Left colon (tissue), 2 donors: ENCODE data around the gene GABRG1. TPM values are rescaled to one million over a fixed set of nuclear protein-coding genes. Genes with fewer than 3 reads are reported as not detected.

Source experiments
- ATAC-seq: fragments of 200-7000 bp; cut with Tn5 transposase; one replicate; pipeline ENCODE4 v1.9.1; 2020; ENCODE audit warnings: mild to moderate bottlenecking, moderate library complexity
- DNase-seq, 2 donors: peaks; one replicate each; pipeline ENCODE4 v3.0.0-alpha.2; 2020
- intact Hi-C, 2 donors: fragments of 100-400 bp; cut with DNase I in 1 of 2; cut with micrococcal nuclease in 1 of 2; formaldehyde crosslinking; loops; one replicate each; pipeline versions ENCODE4 v1.11.2 to v1.14.0; 2022; cut with DNase I, micrococcal nuclease
- long read RNA-seq: library from polyadenylated mRNA; unstranded; transcript quantifications from one replicate; pipeline ENCODE4 v2.0.0, GENCODE V29; 2021
- total RNA-seq, 2 donors: library from RNA; stranded (reverse); fragmentation: NEBNext Ultra II Directional; extraction: Animal tissue kit (Norgen Biotek cat#: 25700); gene quantifications; one replicate each; pipeline ENCODE4 v1.2.1, GENCODE V29; 2021
- donor health status: DM: no; HTN: no; CAD: no.
- donor health status: DM: yes; HTN: yes; CAD: no.

GABRG1 gene
- under 1 TPM in 1 of 2 donors, not detected in 1; 0.03 TPM for total RNA-seq
- long read RNA-seq: 0 reads

DNA sequence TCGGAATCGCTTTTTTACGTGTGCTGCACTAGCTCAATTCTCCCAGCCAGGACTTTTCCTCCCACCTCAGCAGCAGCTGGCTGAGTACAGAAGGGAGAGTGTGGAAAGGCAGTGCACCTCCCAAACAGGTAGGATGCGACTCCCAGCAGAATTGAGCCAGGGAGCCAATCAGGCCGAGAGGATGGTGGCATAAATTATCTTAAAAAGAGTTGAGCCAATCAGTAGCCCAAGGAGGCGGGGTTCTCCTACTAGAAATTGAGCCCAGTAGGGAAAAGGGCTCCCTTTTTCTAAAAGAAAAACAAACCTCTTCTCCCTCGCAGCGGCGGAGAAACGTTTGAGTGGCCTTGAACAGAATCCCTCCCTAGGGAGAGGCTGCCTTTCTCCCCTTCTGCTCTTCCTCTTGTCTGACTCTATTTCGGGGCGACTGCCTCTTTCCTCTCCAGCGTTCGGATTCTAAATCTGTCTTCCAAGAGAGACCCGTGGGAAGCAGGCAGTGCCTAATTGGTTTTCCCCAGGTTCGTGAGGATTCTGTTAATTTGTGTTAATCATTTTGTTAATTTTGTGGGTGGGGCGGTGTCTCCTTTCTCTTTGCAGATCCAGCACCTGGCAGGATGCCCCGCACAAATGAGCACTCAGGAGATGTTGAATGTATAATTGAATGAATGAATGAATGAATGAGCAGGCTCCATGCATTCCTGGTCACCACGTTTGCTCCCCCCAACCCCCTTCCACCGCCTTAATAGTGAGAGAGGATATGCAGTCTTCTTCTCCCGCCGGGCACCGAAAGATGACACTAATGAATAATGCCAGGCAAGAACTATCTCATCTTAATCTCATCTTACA lies at the start of gene GABRG1:
TSS of gene GABRG1 (minus strand) at position 142 of the 843 bp plus-strand sequence. CDS start at position 1, 141 bp downstream.
- intact Hi-C loops: no loop called here
- ATAC-seq (no peak), DNase-seq (no peak)

DNA sequence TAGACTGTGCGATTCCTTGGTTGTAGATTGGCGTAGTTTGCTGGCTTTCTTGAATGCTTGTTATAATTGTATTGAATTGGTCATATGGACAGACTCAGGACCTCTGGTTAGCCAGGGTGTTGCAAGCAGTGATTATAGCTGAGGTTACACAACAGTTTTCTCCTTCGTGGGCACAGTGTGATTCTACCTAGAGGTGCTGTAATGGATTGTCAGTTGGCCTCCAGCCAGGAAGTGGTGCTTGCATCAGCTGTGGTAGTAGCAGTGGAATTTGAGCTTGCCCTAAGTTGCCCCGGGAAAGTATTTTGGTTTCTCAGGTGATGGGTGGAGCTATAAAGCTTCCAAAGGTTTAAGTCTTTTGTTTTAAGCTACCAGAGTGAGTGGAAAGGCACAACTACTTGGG lies 23.1 kb upstream of the GABRG1 start:
- DNase-seq: no peak
- intact Hi-C loops: no loop called here
- no peak for ATAC-seq

DNA sequence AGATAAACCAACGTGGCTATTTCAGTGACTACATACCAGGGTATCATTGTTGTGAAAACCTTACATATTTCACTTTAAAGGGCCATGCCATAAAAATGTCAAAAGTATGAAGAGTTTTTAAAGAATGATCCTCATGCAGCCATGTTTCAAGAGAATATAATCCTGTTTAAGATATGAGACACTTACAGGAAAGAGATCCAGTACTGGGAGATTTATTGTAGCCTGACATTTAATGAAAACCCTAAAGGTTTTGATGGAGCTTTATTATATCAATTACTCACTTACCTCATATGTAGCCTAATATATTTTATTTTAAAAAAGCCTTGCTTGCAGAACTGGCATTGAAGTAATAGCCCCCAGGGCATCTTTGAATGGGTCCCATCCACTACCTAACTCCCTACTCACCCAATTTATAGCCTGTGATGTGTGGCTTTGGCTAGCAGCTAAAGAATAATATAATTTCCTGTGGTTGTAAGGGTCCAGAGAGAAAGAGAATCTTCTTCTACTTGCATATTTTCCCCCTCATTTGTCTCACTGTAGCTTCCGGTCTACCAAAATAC lies 7.7 kb upstream of the GABRG1 start:
- intact Hi-C loops: no loop called here
- DNase-seq: no peak
- ATAC-seq: no peak

DNA sequence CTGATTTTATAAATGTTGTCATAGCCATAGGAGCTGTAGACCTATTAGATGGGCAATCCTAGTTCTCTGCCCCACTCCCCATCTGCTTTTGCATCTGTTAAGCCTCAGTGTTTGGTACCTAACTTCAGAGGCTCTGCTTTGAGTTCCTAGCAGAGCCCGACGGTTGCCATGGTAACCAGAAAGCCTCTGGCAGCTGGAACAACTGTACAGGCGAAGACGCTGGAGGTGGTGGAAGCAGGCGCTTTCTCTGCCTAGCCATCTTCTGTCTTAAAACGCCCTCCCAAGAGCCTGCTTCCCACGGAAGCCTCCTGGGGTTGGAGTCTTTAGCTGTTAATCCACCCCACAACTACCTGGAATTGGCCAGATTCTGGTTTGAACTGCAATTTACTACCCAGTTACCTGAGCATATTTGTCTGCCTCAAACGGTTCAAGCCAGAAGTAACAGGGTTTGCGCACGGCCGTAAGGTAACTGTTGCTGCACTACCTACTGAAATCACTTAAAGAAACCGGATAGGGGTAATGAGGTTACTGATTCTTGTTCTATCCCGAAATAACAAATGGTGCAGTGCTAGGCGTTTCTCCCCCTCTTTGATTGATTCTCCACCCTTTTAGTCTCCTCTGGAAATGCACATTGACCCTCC lies 1.0 kb upstream of the GABRG1 start:
- DNase-seq (no peak), ATAC-seq (no peak)
- intact Hi-C loops: no loop called here

DNA sequence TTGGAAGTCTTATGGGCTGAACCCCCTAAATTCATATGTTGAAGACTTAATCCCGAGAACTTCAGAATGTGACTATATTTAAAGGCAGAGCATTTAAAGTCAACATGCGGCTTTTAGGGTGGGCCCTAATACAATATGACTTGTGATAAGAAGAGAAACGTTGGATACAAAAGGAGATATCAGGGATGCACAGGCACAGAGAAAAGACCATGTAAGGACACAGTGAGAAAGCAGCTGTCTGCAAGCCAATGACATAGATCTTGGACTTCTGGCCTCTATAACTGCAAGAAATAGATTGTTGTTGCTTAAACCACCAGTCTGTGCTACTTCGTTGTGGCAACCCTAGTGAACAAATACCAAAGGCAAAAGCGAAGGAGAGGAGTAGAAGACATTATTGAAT lies 42.2 kb downstream of the GABRG1 start:
- ATAC-seq (no peak), DNase-seq (no peak)
- intact Hi-C loops: no loop called here

DNA sequence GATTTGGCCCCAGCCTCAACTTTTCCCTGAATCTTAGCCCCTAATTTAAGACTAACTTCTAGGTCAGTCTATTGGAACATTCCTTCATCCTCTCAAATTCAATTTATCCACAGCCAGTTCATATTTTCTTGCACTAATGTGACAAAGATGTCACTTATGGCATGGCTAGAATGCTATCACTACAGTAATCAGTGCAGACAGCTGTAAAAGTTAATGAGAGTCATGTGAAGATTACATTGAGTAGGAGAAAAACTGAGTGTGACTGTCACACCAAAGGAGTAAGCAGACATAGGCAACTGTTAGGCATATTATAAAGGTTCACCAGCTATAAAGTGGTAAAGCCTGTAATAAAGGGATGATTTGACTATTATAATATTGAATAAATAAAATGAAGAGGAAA lies 42.6 kb downstream of the GABRG1 start:
- ATAC-seq (no peak), DNase-seq (no peak)
- intact Hi-C loops: no loop called here

DNA sequence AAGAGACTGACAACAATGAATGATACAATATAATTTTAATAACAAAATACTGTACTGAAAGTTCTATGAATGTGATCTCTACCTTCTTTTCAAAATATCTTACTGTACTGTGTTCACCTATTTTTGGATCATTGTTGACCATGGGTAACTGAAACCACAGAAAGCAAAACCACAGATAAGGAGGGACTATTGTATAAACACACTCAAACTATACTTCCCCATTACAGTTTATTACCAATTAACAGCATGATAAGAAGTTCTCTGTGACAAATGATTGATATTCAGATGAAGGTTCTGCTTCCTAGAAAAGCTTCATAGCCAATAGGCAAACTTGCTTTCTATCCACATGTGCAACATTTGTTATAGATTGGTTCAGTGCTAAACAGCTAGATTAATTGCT lies 50.1 kb downstream of the GABRG1 start:
- ATAC-seq (no peak), DNase-seq (no peak)
- intact Hi-C loops: no loop called here

DNA sequence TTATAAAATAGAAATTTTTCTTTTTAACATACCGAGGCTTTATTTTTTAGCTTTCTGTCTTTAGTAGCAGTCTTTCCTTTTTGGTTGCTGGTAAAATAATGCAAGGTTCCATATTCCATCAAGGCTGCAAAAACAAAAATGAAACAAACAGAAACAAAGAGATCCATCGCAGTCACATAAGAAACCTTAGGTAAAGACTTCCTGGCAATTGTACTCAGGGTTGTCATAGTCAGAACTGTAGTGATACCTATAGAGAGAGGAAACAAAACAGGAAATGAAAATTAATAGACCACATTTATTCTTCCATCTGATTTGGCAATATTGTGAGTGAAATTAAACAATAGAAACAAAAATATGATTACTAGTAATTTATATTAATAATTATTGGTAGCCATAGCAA lies 72.5 kb downstream of the GABRG1 start:
- DNase-seq: no peak
- no peak for ATAC-seq
- intact Hi-C loops: no loop called here

DNA sequence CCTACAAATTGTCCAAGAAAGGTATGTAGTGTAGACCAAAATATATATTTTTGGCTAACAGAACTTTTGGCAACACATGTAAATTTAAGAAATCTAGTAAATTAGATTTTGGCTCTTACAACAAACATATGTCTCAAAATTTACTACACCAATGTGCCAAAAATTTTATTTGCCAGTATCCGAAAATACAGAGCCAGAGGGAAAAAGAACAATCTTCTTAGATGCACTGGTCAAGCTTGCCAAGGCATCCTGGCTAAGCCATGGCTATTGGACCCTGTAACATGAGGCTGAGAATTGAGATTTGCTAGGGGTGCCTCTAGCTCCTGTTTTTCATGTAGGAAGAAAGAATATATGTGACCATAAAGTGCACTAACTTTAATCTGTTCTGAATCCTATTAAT lies 91.8 kb downstream of the GABRG1 start:
- DNase-seq (no peak), ATAC-seq (no peak)
- intact Hi-C loops: no loop called here

DNA sequence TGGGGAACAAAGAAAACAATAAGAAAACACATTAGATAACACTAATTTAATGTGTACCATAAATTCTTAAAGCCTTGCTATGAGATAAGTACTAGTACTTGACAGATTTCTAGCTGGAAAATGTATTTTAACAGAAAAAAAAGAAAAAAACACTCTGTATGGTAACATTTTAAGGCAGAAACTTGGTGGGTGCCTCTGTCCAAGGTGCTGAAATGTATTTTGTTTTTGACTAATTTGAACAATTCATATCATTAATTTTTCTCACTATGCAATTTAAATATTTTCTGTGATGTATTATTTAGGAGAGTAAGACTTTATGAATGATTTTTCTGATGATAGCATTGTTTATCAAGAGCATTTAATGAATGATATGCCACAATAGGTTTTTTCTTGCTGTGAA lies 107.5 kb downstream of the GABRG1 start:
- intact Hi-C loops: no loop called here
- no peak for ATAC-seq
- no peak for DNase-seq

DNA sequence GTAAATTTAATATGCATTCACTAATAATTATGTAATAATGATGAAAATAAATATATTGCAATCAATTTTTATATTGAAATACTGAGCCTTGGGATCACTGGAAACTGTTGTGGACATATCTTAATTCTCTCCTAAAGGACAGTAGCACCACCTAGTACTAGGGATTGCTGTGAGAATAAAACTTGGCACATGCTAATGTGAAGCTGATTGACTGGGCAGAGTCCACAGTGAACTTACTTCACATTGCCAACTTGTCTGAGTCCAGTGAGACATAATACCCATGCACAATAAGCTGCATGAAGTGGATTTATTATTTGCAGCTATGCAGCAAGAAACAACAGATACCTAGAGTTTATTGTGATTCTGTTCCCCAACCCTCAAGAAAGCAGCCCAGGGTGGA lies 131.1 kb downstream of the GABRG1 start:
- no peak for DNase-seq
- intact Hi-C loops: no loop called here
- no peak for ATAC-seq

DNA sequence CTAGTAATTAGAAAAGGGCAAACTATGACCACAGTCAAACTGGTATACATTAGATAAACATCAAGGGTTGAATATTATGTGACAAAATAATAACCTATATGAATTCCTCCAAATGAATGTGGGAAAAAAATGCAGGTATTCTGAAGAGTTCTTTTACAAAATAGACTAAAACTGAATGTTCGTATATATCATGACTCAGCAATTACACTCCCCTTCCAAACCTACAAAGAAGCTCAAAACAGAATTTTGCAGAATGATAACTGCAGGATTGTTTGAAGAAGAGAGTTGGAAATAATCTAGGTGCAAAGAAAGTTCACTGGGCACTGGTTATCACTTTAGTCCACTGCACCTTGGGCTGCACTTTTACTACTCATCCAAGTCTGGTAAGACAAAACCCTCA lies 134.1 kb downstream of the GABRG1 start:
- DNase-seq: no peak
- intact Hi-C loops: no loop called here
- no peak for ATAC-seq

DNA sequence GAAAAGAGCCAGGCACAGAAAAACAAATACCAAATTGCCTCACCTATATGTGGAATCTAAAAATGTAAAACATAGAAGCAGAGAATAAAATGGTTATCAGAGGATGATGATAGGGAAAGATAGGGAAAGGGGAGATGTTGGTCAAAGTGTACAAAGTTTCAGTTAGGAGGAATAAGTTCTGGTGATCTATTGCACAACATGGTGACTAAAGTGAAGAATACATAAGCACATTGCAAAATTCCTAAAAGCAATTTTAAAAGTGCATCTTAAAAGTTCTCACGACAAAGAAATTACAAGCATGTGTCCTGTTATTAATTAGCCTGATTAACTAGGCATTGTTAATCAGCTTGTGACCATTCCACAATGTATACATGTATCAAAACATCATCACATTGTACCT lies 136.0 kb downstream of the GABRG1 start:
- ATAC-seq (no peak), DNase-seq (no peak)
- intact Hi-C loops: no loop called here
